HG02852 (cell line): Measurements from ENCODE around the gene LONP2.
"Not testable (repeated sequence)": the region's sequence is repeated elsewhere in the genome, so short reads cannot be mapped to it uniquely, and the experiment has no call there.

Experiments
- ATAC-seq: cut with Tn5 transposase; IDR thresholded peaks from one replicate; pipeline ENCODE4 v1.9.1; 2021; ENCODE audit warnings: mild to moderate bottlenecking, moderate library complexity; ENCODE audit not compliant: unreplicated experiment

Gene LONP2

GRCh38 chr16:48287239-48287638 is 43.1 kb downstream of the LONP2 start:
- no peak for ATAC-seq

DNA sequence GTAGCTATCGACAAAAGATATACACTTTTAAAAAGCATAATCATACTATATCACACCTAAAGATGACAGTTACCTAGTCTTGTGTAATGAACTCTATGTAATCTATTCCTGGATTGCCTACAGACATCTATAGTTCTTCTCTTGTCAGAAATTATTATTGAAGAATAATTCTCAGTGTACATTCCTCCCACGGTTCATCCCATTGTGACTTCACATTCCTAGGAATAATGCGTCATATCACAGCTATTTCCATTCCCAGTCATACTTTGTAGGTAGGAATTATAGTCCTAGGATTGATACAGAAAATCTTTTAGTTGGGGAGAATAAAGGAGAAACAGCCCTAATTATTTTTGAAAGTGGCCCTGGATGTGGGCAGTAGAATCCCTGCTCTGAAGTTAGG is 47.2 kb downstream of the LONP2 start:
- ATAC-seq: no peak

DNA sequence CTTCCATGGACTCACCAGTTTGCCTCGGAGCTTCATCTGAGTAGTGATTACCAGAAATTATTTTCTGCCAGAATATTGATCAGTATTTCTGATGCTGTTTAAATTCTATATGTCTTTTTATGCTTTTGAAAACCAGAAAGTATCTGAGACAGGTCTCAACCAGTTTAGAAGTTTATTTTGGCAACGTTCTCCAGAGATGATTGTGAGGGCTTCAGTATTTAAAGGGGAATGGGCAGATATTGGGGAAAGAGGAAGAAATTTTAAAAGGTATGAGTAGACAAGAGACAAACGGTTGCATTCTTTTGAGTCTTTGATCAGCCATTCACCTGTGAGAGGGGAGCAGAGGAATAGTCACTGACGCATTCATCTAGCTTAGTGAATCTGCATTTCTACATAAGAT is 47.7 kb downstream of the LONP2 start:
- no peak for ATAC-seq

- no peak for ATAC-seq
Measured at GRCh38 chr16:48292452-48292851, 48.4 kb downstream of the LONP2 start.

GRCh38 chr16:48294724-48295123 is 50.6 kb downstream of the LONP2 start:
- no peak for ATAC-seq

- no peak for ATAC-seq
Measured at GRCh38 chr16:48295488-48296281, 51.6 kb downstream of the LONP2 start.

GRCh38 chr16:48299471-48299870 is 55.4 kb downstream of the LONP2 start:
- ATAC-seq: no peak

- ATAC-seq: no peak
Measured at GRCh38 chr16:48300391-48300856, 56.3 kb downstream of the LONP2 start.

- no peak for ATAC-seq
Measured at GRCh38 chr16:48308535-48308934, 64.4 kb downstream of the LONP2 start.

DNA sequence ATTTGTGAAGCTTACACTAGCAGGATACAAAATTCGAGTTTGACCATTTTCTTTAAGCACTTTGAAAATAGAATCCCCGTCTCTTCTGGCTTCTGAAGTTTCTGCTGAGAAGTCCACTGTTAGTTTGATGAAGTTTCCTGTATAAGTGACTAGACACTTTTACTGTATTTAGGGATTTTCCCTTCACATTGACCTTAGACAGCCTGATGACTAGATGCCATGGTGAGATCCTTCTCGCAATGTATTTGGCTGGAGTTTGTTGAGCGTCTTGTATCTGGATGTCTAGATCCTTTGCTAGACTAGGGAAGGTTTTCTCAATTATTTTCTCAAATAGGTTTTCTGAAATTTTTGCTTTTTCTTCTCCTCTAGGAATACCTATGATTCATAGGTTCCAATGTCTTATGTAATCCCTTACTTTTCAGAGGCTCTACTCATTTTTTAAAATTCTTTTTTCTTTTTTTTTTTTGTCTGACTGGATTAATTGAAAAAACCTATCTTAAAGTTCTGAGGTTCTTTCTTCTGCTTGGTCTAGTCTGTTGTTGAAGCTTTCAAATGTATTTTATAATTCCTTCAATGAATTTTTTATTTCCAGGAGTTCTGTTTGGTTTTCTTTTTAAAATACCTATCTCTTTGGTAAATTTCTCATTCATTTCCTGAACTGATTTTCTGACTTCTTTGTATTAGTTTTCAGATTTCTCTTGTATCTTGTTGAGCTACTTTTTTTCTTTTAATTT is 67.0 kb downstream of the LONP2 start:
- no peak for ATAC-seq

GRCh38 chr16:48313905-48314304 is 69.8 kb downstream of the LONP2 start:
- ATAC-seq: not testable (repeated sequence)

- ATAC-seq: no peak
Measured at GRCh38 chr16:48317026-48317425, 72.9 kb downstream of the LONP2 start.

- ATAC-seq: no peak
Measured at GRCh38 chr16:48317614-48318315, 73.7 kb downstream of the LONP2 start.

DNA sequence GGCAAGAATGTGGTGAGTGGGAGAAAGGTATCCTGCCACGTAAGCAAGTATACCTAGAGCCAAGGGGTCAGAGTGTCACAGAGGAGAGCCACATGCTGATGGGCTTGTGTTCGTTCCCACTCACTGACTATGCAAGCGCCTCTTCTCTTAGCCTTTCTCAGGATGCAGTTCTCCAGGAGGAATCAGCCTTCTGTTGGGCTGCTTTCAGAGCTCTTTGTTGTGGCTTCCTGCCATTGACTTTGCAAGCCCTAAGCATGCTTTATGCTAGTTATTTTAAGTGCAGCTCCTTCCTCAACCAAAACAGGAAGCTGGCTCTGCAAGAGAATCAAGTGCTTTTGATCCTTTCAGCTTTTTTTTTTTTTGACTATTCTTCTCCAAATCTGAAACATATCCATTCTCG is 74.5 kb downstream of the LONP2 start:
- ATAC-seq: peak; percentile 55

DNA sequence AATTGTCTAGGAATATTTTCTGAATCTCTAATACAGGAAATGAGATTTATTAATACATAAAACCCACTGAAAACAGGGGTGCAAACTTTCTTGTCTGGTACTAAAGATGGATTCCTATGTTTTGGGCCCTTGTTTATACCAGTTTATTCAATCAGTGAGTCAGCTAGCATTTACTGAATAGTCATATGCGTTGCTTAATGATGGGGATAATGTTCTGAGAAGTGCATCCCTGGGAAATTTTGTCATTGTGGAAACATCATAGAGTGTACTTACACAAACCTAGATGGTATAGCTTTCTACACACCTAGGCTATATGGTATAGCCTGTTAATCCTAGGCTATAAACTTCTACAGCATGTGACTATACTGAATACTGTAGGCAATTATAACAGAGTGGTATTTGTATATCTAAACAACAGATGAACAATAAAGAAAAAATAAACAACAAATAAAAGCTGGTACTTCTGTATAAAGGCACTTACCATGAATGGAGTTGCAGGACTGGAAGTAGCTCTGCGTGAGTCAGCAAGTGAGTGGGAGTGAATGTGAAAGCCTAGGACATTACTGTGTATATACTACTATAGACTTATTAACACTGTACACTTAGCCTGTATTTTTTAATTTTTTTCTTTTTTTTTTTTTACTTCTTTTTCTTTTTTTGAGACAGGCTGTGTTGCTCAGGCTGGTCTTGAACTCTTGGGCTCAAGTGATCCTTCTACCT is 77.4 kb downstream of the LONP2 start:
- ATAC-seq: no peak

GRCh38 chr16:48323783-48324775 is 80.0 kb downstream of the LONP2 start:
- ATAC-seq: no peak

GRCh38 chr16:48326915-48327314 is 82.8 kb downstream of the LONP2 start:
- ATAC-seq: no peak

DNA sequence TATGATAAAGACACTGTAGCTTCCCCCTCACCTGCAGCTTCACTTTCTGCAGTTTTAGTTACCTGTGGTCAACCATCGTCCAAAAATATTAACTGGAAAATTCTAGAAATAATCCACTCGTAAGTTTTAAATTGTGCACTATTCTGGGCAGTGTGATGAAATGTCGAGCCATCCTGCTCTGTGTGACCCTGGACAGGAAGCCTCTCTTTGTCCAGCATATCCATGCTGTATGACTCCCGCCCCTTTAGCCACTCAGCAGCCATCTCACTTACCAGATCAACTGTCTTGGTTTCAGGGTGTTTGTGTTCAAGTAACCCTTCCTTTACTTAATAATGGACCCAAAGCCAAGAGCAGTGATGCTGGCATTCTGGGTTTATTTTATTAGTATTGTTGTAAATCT is 85.0 kb downstream of the LONP2 start:
- no peak for ATAC-seq

GRCh38 chr16:48330189-48330840 is 86.2 kb downstream of the LONP2 start:
- no peak for ATAC-seq
